CD1c-positive myeloid dendritic cell (primary cell): ENCODE results near the gene DDB1.
"Not testable (repeated sequence)": the region's sequence is repeated elsewhere in the genome, so short reads cannot be mapped to it uniquely, and the experiment has no call there.

ENCODE experiments used
- DNase-seq: peaks from one replicate; pipeline ENCODE4 v3.0.0-alpha.2; 2016; ENCODE audit errors: extremely low spot score

The DDB1 gene

GRCh38 chr11:61270354-61271076 is 62.4 kb downstream of the DDB1 start:
- DNase-seq: peak; percentile 12

DNA sequence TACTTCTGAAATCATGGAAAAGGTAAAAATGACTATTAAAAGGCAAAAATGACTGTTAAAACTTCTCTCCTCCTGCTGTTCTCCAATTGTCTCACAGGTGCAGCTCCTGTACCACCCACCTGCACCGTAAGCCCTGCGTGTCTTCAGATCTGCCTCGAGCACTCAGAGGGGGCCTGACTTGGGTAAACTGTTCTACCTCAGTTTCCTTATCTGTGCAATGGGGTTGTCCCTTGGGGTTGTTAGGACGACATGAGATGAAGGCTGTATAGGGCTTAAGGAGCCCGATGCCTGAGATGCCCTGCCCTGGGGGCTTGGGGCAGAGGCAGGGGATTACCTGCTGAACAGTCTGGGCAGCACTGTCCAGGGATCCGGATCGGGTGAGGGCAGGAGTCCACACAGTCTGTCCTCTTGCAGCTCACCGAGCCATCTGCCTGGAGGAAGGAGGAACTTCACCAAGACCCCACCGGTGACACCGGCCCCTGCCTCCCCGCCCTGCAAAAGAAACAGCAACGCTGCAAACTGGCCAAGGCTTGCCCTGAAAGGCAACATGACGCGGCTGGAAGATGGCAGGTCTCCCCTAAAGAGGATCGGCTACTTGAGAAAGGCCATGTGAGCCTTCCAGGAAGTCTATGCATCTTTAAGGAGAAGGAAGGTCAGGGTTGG is 64.2 kb downstream of the DDB1 start:
- DNase-seq: no peak

DNA sequence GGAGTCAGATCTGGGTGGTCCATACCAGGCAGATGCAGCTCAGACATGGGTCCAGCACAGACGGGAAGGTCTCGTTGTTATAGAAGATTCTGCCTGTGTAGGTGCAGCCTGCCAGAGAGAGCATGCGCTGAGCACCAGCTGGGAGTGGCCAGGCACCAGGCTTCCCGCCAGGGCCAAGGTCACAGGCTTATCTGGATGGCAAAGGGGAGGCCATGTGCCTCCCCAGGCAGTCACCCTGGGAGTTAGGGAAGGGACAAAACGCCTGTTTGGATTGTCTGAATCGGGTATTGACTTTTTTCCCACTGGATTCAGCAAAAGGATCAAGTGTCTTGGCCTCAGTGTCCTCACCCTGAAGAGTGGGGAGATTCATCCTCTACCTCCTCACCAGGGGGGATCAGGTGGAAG is 65.5 kb downstream of the DDB1 start:
- no peak for DNase-seq

- no peak for DNase-seq
Observed at GRCh38 chr11:61266602-61267001, 66.3 kb downstream of the DDB1 start.

DNA sequence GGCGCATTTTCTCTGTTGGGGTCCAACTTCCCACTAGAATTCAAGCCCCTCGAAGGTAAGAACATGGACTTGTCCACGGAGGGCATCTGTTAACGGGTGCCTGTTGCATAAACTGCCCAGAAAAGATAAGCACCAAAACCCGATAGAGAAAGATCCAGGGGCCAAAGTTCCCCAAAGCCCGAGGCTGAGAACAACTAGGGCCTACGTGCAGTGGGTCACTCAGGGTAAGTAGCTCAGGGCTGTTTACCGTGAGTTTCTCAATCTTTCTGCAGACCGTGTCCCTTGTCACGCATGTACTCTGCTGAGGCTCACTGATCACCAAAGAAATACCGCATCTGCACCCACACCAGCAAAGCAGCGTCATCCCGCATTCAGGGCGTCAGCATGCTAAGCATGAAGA is 67.5 kb downstream of the DDB1 start:
- DNase-seq: no peak

GRCh38 chr11:61264795-61265194 is 68.1 kb downstream of the DDB1 start:
- no peak for DNase-seq

DNA sequence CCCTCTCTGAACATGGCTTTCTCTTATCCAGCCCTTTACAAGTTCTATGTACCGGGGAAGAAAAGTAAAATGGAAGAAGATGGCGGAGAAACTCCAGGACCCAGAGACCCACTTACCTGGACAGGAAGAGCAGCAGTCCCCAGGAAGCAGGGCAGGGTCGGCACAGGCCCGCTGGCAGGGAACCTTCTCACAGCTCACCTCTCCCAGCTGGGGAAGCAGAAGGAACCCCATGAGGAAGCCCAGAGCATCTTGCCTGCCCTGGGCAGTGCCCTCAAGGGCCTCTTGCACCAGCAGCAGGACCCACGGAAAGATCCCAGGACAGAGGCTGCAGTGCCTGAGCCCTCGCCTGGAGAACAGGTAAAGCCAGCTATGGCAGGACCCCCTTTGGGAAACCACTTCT is 68.5 kb downstream of the DDB1 start:
- no peak for DNase-seq

GRCh38 chr11:61259363-61259762 is 73.5 kb downstream of the DDB1 start:
- no peak for DNase-seq

DNA sequence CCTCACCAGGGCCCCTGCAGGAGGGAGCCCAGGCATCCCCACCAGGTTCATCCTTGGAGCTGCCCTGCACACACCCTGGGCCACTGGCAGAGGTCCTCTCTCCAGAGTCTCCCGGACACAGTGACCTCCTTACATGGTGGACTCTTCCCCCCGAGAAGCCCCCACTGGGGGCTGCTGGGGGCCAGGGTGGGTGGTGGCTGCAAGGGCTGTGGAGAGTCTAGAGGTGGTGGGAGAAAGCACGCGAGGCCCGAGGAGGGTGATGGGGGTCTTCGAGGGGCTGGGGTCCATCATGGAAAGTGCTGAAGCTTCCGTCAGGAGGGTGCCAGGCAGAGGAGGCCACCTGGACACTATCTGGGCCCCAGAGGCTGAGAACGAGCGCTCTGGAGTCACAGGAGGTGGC is 74.4 kb downstream of the DDB1 start:
- no peak for DNase-seq

- peak; percentile 63 for DNase-seq
Observed at GRCh38 chr11:61256710-61257482, 76.0 kb downstream of the DDB1 start.

DNA sequence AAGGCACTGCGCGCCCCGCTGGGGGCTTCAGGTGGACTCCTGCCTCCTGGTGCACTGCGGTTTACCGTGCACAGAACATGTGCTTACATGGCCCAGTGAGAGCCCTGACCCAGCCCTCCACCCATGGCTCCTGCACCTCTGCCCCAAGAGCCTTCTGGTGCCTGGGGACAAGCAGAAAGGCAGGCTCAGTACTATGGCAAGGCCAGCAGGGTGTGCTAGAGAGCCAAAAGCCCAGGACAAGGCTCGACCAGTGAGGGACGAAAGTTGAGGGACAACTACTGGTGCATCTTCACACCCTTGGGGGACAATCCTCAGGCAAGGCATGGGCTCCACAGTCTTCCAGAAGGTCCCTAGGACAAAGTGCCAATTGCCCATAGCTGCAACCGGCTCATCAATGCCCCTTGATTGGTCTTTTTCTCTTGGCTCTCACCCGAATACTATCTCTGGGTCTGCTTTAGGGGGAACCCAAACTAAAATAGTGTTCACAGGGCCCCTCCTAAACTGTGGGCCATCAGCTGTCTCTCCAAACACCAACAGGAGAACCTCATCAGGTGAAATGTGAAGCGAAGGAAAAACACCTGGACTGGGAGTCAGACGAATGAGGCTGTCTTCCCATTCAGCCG is 78.4 kb downstream of the DDB1 start:
- peak; percentile 75 for DNase-seq

DNA sequence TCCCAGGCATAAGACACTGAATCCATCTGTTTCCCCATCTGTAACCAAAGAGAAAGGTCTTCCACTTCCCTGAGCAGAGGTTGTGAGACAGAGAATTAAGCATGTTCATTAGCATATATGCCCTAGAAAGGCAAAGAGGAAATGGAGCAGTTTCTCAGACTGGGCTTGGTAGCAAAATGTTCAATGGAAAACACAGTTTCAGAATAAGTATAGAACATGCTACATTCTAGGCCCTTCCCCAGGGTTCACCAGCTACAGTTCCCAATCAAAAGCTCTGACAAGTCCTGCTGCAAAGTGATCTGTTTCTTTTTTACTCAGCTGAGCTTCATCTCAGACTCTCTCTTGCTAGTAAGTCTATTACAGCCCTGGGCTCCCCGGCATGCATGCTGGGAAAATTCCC is 80.6 kb downstream of the DDB1 start:
- DNase-seq: not testable (repeated sequence)

DNA sequence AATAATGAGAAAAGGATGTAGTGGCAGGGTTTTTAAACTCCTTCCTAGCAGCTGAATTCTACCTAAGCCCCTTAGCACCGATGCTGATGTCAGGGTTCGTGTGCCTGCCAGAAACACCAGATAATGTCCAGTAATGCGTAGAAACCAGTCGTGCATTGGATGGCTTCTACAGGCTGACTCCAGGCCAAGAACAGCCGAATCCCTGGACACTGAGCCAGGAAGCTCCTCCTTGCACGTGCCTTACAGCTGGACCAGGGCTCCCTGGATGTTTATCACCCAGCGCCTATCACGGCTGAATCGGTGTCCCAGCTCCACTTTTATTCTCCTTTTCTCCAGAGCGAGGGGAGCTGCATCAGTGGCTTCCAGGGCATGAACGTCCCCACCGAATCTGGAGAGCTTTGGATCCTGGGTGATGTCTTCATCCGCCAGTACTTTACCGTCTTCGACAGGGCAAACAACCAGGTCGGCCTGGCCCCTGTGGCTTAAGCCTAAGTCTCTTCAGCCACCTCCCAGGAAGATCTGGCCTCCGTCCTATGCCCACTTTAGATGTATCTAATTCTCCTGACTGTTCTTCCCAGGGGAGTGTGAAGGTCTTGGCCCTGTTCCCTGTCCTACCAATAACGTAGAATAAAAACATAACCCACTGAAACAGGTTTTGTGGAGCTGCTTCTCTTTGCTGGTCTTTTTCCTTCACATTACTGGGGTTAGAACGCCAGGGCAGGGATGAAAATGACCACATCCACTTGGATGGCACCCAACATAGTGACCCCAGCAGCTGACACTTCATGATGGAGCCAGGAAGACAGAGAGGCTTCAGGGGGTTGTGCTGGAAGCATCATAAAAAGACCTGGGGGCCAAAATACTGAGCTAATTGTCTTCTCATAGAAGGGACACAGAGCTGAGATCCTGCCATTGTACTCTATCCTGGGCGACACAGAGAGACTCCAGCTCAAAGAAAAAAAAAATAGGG is 81.8 kb downstream of the DDB1 start:
- DNase-seq: not testable (repeated sequence)
